NCI-H1105 treated with DMSO at 0.1 percent for 48 hours (cell line): ENCODE measurements around the gene KLRC3.
"Not testable (repeated sequence)": the region's sequence is repeated elsewhere in the genome, so short reads cannot be mapped to it uniquely, and the experiment has no call there.

ENCODE experiments used
- DNase-seq: peaks from one replicate; lab custom pipeline; 2025; lab: John Stamatoyannopoulos, UW

The KLRC3 gene

GRCh38 chr12:10369557-10370415, 50.6 kb downstream of the KLRC3 start:
- no peak for DNase-seq

GRCh38 chr12:10368206-10369171, 51.9 kb downstream of the KLRC3 start:
- no peak for DNase-seq

- not testable (repeated sequence) for DNase-seq
Observed at GRCh38 chr12:10367714-10368113, 52.7 kb downstream of the KLRC3 start.

- no peak for DNase-seq
Observed at GRCh38 chr12:10366875-10367274, 53.5 kb downstream of the KLRC3 start.

- DNase-seq = peak; percentile 60
Observed at GRCh38 chr12:10365696-10366405, 54.5 kb downstream of the KLRC3 start.

GRCh38 chr12:10364815-10365622, 55.4 kb downstream of the KLRC3 start:
- peak; percentile 94 for DNase-seq

- DNase-seq = peak; percentile 43
Observed at GRCh38 chr12:10363914-10364814, 56.2 kb downstream of the KLRC3 start.

- DNase-seq = no peak
Observed at GRCh38 chr12:10363658-10363913, 56.8 kb downstream of the KLRC3 start.

- DNase-seq = no peak
Observed at GRCh38 chr12:10362828-10363657, 57.4 kb downstream of the KLRC3 start.

GRCh38 chr12:10362325-10362724, 58.1 kb downstream of the KLRC3 start:
- DNase-seq = no peak
